HepG2 (cell line): ENCODE measurements around the gene LMX1B. TPM values are rescaled to one million over a fixed set of nuclear protein-coding genes. Genes with fewer than 3 reads are reported as not detected.

ENCODE experiments used
- MAFK ChIP-seq, 2 experiments: IDR thresholded peaks in 1 of 2; conservative IDR thresholded peaks in 1 of 2; 2 replicates each; pipeline ENCODE4 v1.6.1; 2011; ENCODE audit warnings: improper control_type of control experiment in 2 of 2, low read length in 2 of 2
- TERF1 ChIP-seq: sonication (generic); formaldehyde crosslinking; IDR thresholded peaks from 2 replicates; pipeline ENCODE4 v1.8.0; 2022; ENCODE audit warnings: mild to moderate bottlenecking, missing genetic modification reagents, moderate library complexity
- ZNF512 ChIP-seq: sonication (generic); formaldehyde crosslinking; IDR thresholded peaks from 2 replicates; pipeline ENCODE4 v1.4.0; 2020; ENCODE audit warnings: mild to moderate bottlenecking, missing genetic modification reagents
- polyA plus RNA-seq, 8 experiments: library from polyadenylated mRNA; depleted of rRNA in 3 of 8; stranded (reverse) in 7 of 8; unstranded in 1 of 8; fragments of >200 nt; fragmentation: Illumina TruSeq in 4 of 8; extraction: Trizol in 4 of 8; gene quantifications; 2 replicates each; pipeline versions ENCODE4 v1.2.1 to v1.2.3, GENCODE V29; 2011 to 2016; ENCODE audit warnings: low read depth in 4 of 8, missing spikeins in 1 of 8, mixed read lengths in 1 of 8; ENCODE audit not compliant: insufficient read depth in 1 of 8
- total RNA-seq, 5 experiments: library from RNA; depleted of rRNA; stranded (reverse); fragments of >200 nt; fragmentation: Illumina TruSeq; extraction: Trizol; gene quantifications; 2 replicates each; pipeline ENCODE4 v1.2.3, GENCODE V29; 2016; ENCODE audit warnings: low read depth in 1 of 5
- TF ChIP-seq, protein P1 (sequence below): sonication (generic); formaldehyde crosslinking; IDR thresholded peaks from 2 replicates; pipeline ENCODE4 v1.5.0; 2020; ENCODE audit warnings: mild to moderate bottlenecking, missing genetic modification reagents, borderline replicate concordance
- TF ChIP-seq, protein P2 (sequence below): sonication (generic); formaldehyde crosslinking; IDR thresholded peaks from 2 replicates; pipeline ENCODE4 v1.9.0; 2021; ENCODE audit warnings: missing genetic modification reagents, mild to moderate bottlenecking, borderline replicate concordance

LMX1B gene
- total and polyA plus RNA-seq, 2 of the 13 experiments (the other 11 are each of a cell fraction or from before 2014, with no cell fraction given), result not detected

DNA sequence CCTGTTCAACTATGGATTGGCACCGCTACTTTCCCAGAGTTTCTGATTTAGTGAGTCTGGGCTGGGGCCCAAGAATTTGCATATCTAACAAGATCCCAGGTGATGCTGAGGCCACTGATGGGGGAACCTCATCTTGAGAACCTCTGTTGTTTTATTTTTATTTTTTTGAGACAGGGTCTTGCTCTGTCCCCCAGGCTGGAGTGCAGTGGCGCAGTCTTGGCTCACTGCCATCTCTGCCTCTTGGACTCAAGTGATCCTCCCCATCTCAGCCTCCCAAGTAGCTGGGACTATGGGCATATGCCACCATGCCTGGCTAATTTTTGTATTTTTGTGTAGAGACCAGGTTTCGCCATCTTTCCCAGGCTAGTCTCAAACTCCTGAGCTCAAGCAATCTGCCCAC is 35.7 kb downstream of the LMX1B start (continued):
- TF ChIP-seq TERF1 (CRISPR knock-in tag) (no peak), ZNF512 (CRISPR knock-in tag) (no peak), MAFK (conservative IDR thresholded peaks at IDR 0.05 in 1 of 2, IDR thresholded peaks at IDR 0.05 in 1 of 2; ENCODE audit: low read length in 2 of 2) (no peak)
- TF ChIP-seq, protein P1, sequence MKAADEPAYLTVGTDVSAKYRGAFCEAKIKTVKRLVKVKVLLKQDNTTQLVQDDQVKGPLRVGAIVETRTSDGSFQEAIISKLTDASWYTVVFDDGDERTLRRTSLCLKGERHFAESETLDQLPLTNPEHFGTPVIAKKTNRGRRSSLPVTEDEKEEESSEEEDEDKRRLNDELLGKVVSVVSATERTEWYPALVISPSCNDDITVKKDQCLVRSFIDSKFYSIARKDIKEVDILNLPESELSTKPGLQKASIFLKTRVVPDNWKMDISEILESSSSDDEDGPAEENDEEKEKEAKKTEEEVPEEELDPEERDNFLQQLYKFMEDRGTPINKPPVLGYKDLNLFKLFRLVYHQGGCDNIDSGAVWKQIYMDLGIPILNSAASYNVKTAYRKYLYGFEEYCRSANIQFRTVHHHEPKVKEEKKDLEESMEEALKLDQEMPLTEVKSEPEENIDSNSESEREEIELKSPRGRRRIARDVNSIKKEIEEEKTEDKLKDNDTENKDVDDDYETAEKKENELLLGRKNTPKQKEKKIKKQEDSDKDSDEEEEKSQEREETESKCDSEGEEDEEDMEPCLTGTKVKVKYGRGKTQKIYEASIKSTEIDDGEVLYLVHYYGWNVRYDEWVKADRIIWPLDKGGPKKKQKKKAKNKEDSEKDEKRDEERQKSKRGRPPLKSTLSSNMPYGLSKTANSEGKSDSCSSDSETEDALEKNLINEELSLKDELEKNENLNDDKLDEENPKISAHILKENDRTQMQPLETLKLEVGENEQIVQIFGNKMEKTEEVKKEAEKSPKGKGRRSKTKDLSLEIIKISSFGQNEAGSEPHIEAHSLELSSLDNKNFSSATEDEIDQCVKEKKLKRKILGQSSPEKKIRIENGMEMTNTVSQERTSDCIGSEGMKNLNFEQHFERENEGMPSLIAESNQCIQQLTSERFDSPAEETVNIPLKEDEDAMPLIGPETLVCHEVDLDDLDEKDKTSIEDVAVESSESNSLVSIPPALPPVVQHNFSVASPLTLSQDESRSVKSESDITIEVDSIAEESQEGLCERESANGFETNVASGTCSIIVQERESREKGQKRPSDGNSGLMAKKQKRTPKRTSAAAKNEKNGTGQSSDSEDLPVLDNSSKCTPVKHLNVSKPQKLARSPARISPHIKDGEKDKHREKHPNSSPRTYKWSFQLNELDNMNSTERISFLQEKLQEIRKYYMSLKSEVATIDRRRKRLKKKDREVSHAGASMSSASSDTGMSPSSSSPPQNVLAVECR, result no peak
- TF ChIP-seq, protein P2, sequence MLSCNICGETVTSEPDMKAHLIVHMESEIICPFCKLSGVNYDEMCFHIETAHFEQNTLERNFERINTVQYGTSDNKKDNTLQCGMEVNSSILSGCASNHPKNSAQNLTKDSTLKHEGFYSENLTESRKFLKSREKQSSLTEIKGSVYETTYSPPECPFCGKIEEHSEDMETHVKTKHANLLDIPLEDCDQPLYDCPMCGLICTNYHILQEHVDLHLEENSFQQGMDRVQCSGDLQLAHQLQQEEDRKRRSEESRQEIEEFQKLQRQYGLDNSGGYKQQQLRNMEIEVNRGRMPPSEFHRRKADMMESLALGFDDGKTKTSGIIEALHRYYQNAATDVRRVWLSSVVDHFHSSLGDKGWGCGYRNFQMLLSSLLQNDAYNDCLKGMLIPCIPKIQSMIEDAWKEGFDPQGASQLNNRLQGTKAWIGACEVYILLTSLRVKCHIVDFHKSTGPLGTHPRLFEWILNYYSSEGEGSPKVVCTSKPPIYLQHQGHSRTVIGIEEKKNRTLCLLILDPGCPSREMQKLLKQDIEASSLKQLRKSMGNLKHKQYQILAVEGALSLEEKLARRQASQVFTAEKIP (CRISPR knock-in tag), result no peak
